PC-9 (cell line): ENCODE measurements around the gene SLC8A2.

ENCODE experiments used
- EZH2 ChIP-seq: fragments of 200-600 bp; sonication (generic); IDR thresholded peaks from 2 replicates; pipeline ENCODE4 v1.8.0; 2017; ENCODE audit warnings: antibody characterized with exemption, low read depth
- TF ChIP-seq, protein P1 (sequence below): fragments of 200-600 bp; sonication (generic); conservative IDR thresholded peaks from 2 replicates; pipeline ENCODE4 v1.6.1; 2017; ENCODE audit warnings: mixed run types, antibody characterized with exemption, mild to moderate bottlenecking, moderate library complexity

GRCh38 chr19:47446534-47447469 lies 24.9 kb downstream of the SLC8A2 start:
- TF ChIP-seq, protein P1, sequence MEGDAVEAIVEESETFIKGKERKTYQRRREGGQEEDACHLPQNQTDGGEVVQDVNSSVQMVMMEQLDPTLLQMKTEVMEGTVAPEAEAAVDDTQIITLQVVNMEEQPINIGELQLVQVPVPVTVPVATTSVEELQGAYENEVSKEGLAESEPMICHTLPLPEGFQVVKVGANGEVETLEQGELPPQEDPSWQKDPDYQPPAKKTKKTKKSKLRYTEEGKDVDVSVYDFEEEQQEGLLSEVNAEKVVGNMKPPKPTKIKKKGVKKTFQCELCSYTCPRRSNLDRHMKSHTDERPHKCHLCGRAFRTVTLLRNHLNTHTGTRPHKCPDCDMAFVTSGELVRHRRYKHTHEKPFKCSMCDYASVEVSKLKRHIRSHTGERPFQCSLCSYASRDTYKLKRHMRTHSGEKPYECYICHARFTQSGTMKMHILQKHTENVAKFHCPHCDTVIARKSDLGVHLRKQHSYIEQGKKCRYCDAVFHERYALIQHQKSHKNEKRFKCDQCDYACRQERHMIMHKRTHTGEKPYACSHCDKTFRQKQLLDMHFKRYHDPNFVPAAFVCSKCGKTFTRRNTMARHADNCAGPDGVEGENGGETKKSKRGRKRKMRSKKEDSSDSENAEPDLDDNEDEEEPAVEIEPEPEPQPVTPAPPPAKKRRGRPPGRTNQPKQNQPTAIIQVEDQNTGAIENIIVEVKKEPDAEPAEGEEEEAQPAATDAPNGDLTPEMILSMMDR, result no peak
- TF ChIP-seq EZH2, result no peak
